K562 (cell line): ENCODE results near the gene TP53TG5. TPM values are rescaled to one million over a fixed set of nuclear protein-coding genes. Genes with fewer than 3 reads are reported as not detected.
A peak's percentile ranks its signal among the peaks of the same experiment; 100 is the strongest.

Source experiments
- ATAC-seq: fragments of 200-7000 bp; cut with Tn5 transposase; 3 replicates; pipeline ENCODE4 v1.9.1; 2020; ENCODE audit warnings: moderate library complexity
- BruUV-seq: library from RNA; stranded (reverse); fragments of 400-500 nt; replicated peaks from 2 replicates; lab custom pipeline; 2021; lab: Mats Ljungman, UMichigan
- CTCF ChIA-PET: fragments of 300-600 bp; formaldehyde crosslinking; extraction: SDS; loops from one replicate; lab custom pipeline; 2021; ENCODE audit warnings: low intra/inter-chr PET ratio; lab: Yijun Ruan, JAX
- POLR2A ChIA-PET: fragments of 300-600, 350-650 bp; sonication (Branson Sonifier 250); formaldehyde crosslinking; extraction: SDS; loops from one replicate; lab custom pipeline; 2021; ENCODE audit warnings: antibody characterized with exemption, inconsistent platforms; lab: Yijun Ruan, JAX
- DNase-seq, 4 experiments: peaks; one replicate each; pipeline versions ENCODE4 v3.0.0 to v3.0.0-alpha.2; 2011 to 2018; ENCODE audit warnings: low spot score in 3 of 4, mixed read lengths in 3 of 4; ENCODE audit errors: extremely low read depth in 1 of 4
- FAIRE-seq: peaks from 2 replicates; lab custom pipeline; 2011; peaks lifted over from hg19 to GRCh38; lab: Jason Lieb, UNC
- H2AFZ ChIP-seq: 2 replicates; pipeline ENCODE4 v1.6.0; 2011; ENCODE audit warnings: low read depth, low read length, control low read depth, inconsistent platforms
- H3K27ac ChIP-seq: fragments of 200-600 bp; 3 replicates; pipeline ENCODE4 v1.8.0; 2011; ENCODE audit warnings: low read depth, mild to moderate bottlenecking, control low read depth, inconsistent platforms, low read length, moderate library complexity, mixed read lengths; ENCODE audit errors: extremely low read depth
- H3K27me3 ChIP-seq, 2 experiments: fragments of 300-600 bp in 1 of 2; 2 replicates in 1 of 2; 3 replicates in 1 of 2; pipeline versions ENCODE4 v1.6.0 to v1.8.0; 2011; ENCODE audit warnings: inconsistent platforms in 2 of 2, low read length in 2 of 2, mild to moderate bottlenecking in 1 of 2, mixed read lengths in 1 of 2, moderate library complexity in 1 of 2; ENCODE audit not compliant: control insufficient read depth in 2 of 2, insufficient read depth in 2 of 2
- H3K36me3 ChIP-seq: fragments of 300-600 bp; 3 replicates; pipeline ENCODE4 v1.8.0; 2011; ENCODE audit warnings: mild to moderate bottlenecking, low read length, inconsistent platforms; ENCODE audit not compliant: control insufficient read depth, insufficient read depth
- H3K4me1 ChIP-seq, 2 experiments: fragments of 200-600 bp in 1 of 2; replicated peaks in 1 of 2; 2 replicates in 1 of 2; 3 replicates in 1 of 2; pipeline versions ENCODE4 v1.5.1 to v1.8.0; 2011; ENCODE audit warnings: inconsistent platforms in 2 of 2, low read length in 2 of 2, mild to moderate bottlenecking in 1 of 2, mixed read lengths in 1 of 2, moderate library complexity in 1 of 2; ENCODE audit not compliant: control insufficient read depth in 2 of 2, insufficient read depth in 2 of 2
- H3K4me2 ChIP-seq: 2 replicates; pipeline ENCODE4 v1.6.1; 2011; ENCODE audit warnings: low read length, control low read depth, inconsistent platforms, mixed read lengths; ENCODE audit not compliant: insufficient read depth
- H3K4me3 ChIP-seq: fragments of 200-600 bp; sonication (generic), shearing (Covaris generic); 2 replicates; pipeline ENCODE4 v1.5.1; 2016; ENCODE audit warnings: control low read depth, inconsistent platforms
- H3K79me2 ChIP-seq: fragments of 200-600 bp; 3 replicates; pipeline ENCODE4 v1.8.0; 2011; ENCODE audit warnings: low read length, inconsistent platforms; ENCODE audit not compliant: control insufficient read depth, insufficient read depth
- H3K9ac ChIP-seq, 2 experiments: 2 replicates each; pipeline versions ENCODE4 v1.6.0 to v1.6.1; 2011; ENCODE audit warnings: low read depth in 2 of 2, low read length in 2 of 2, control low read depth in 1 of 2, inconsistent platforms in 1 of 2, mild to moderate bottlenecking in 1 of 2, mixed read lengths in 1 of 2; ENCODE audit not compliant: insufficient read depth in 1 of 2
- H3K9me1 ChIP-seq: one replicate; pipeline ENCODE4 v1.6.0; 2011; ENCODE audit warnings: inconsistent platforms, mild to moderate bottlenecking, low read length, moderate library complexity; ENCODE audit not compliant: control insufficient read depth, insufficient read depth
- H3K9me3 ChIP-seq: replicated peaks from 2 replicates; pipeline ENCODE4 v1.5.1; 2011; ENCODE audit warnings: low read depth, low read length, inconsistent platforms; ENCODE audit not compliant: control insufficient read depth, insufficient read depth
- H4K20me1 ChIP-seq: replicated peaks from 2 replicates; pipeline ENCODE4 v1.6.1; 2011; ENCODE audit warnings: low read length, inconsistent platforms, mixed read lengths; ENCODE audit not compliant: control insufficient read depth, insufficient read depth
- GATA2 ChIP-seq: sonication (generic); formaldehyde crosslinking; IDR thresholded peaks from 2 replicates; pipeline ENCODE4 v1.4.0; 2020; ENCODE audit warnings: mild to moderate bottlenecking, missing genetic modification reagents
- IRF1 ChIP-seq: sonication (generic); formaldehyde crosslinking; IDR thresholded peaks from 2 replicates; pipeline ENCODE4 v1.8.0; 2022; ENCODE audit warnings: missing genetic modification reagents, mild to moderate bottlenecking, borderline replicate concordance
- MYC ChIP-seq, 2 experiments: fragments of 250-450 bp in 1 of 2; sonication (Bioruptor Pico) in 1 of 2; IDR thresholded peaks; 2 replicates each; pipeline versions ENCODE4 v1.5.1 to v1.6.1; 2012 to 2021; ENCODE audit warnings: low read depth in 2 of 2, borderline replicate concordance in 1 of 2, improper control_type of control experiment in 1 of 2, low read length in 1 of 2, mild to moderate bottlenecking in 1 of 2, moderate library complexity in 1 of 2
- NFIX ChIP-seq: fragments of 250-450 bp; sonication (Bioruptor Pico); IDR thresholded peaks from 2 replicates; pipeline ENCODE4 v1.4.0; 2020; ENCODE audit warnings: low read depth, mild to moderate bottlenecking, moderate library complexity
- NKRF ChIP-seq: fragments of 450-650 bp; IDR thresholded peaks from 2 replicates; pipeline ENCODE4 v1.6.1; 2016; ENCODE audit warnings: borderline replicate concordance
- RBFOX2 ChIP-seq: fragments of 200-400 bp; formaldehyde crosslinking; IDR thresholded peaks from 2 replicates; pipeline ENCODE4 v1.6.1; 2017; ENCODE audit warnings: low read depth, mild to moderate bottlenecking, low read length, moderate library complexity
- RUNX1 ChIP-seq: sonication (generic); IDR thresholded peaks from 2 replicates; pipeline ENCODE4 v1.6.1; 2016; ENCODE audit warnings: antibody characterized with exemption, low read depth
- TRIM24 ChIP-seq, 2 experiments: fragments of 450-650 bp; IDR thresholded peaks; 2 replicates each; pipeline ENCODE4 v1.6.1; 2016
- WGBS: fragments of 100-300 bp; shearing (Covaris generic); methylation state at CpG from one replicate; pipeline ENCODE4 v1.1.6; 2016; ENCODE audit warnings: low coverage, mixed read lengths; ENCODE audit not compliant: insufficient coverage; ENCODE audit errors: missing lambda C conversion rate; 5-methylcytosine and 5-hydroxymethylcytosine counted together
- in situ Hi-C: fragments of 300-500 bp; cut with MboI; formaldehyde crosslinking; loops from 4 replicates; pipeline ENCODE4 v1.15.0; 2018; ENCODE audit warnings: inconsistent platforms, mixed read lengths
- intact Hi-C: fragments of 100-400 bp; cut with micrococcal nuclease; formaldehyde crosslinking; loops from 2 replicates; pipeline ENCODE4 v1.14.2; 2022
- polyA plus RNA-seq, 8 experiments: library from polyadenylated mRNA; depleted of rRNA in 4 of 8; stranded (reverse) in 5 of 8; unstranded in 3 of 8; fragments of >200 nt; fragmentation: Nextera tagmentation in 2 of 8; fragmentation: Illumina TruSeq in 1 of 8; extraction: Ambion mirVana in 2 of 8; extraction: Trizol in 1 of 8; gene quantifications; 2 replicates each; pipeline versions ENCODE4 v1.2.1 to v1.2.3, GENCODE V29; 2011 to 2014; ENCODE audit warnings: inconsistent platforms in 1 of 8, missing spikeins in 1 of 8
- total RNA-seq, 7 experiments: library from RNA; depleted of rRNA in 6 of 7; stranded (reverse); fragments of >200 nt in 6 of 7; fragmentation: Illumina TruSeq in 2 of 7; extraction: Trizol in 2 of 7; gene quantifications; 2 replicates each; pipeline versions ENCODE4 v1.2.1 to v1.2.3, GENCODE V29; 2011 to 2021; ENCODE audit warnings: low replicate concordance in 1 of 7

Gene TP53TG5
- total and polyA plus RNA-seq, 9 of the 15 experiments (the other 6 are each of a cell fraction or from before 2014, with no cell fraction given) = 0.04 to 0.05 (median 0.04) TPM; not detected in 6

GRCh38 chr20:45338121-45339030 is 39.7 kb downstream of the TP53TG5 start:
- POLR2A ChIA-PET = interaction anchor here (0.6 to 4.1 kb wide), 4 partner anchors 9 to 31 kb away, joined by 3 to 32 read pairs (median 4); partner anchors contain the start of gene SDC4
- intact Hi-C loops (no loop called here), in situ Hi-C loops (no loop called here)
- Histone ChIP-seq H3K4me3 (no peak overlapping the region), H3K9ac (peak overlapping the region; percentile 41 to 83; a peak in 2 of 4 replicates), H3K27ac (peak overlapping the region; percentile 58), H3K4me1 (peaks cover 60 to 61% of the 10 kb centered on the region in 2 experiments), H3K9me3 (no peaks in the 10 kb centered on the region), H2AFZ (peak overlapping the region; percentile 61), H3K9me1 (no peaks in the 10 kb centered on the region), H4K20me1 (0 out of 2 replicates have a peak, but pooled peaks cover 6% of the 10 kb centered on the region), H3K4me2 (peak overlapping the region; percentile 67), H3K36me3 (peaks cover 9% of the 10 kb centered on the region; the same call in 1 of the 3 replicates), H3K27me3 (no peaks in the 10 kb centered on the region), H3K79me2 (peaks cover 6% of the 10 kb centered on the region; the same call in 1 of the 3 replicates)
- BruUV-seq = no TSS peak
- no peak for TF ChIP-seq IRF1 (CRISPR knock-in tag)
- no peak for TF ChIP-seq TRIM24 (IDR thresholded peaks at IDR 0.05)
- no peak for TF ChIP-seq NKRF
- TF ChIP-seq RUNX1 = 0 out of 2 replicates have a peak, but pooled peaks have one; percentile 22
- TF ChIP-seq RBFOX2 = 0 out of 2 replicates have a peak, but pooled peaks have one; percentile 20
- no peak for TF ChIP-seq GATA2 (CRISPR knock-in tag)
- 0 out of 2 replicates have a peak, but pooled peaks have one; percentile 0 for TF ChIP-seq MYC (IDR thresholded peaks at IDR 0.05; ENCODE audit: low read depth, low read length)
- TF ChIP-seq MYC (CRISPR knock-in tag; IDR thresholded peaks at IDR 0.05; ENCODE audit: borderline replicate concordance, low read depth) = no peak
- no peak for TF ChIP-seq NFIX
- CTCF ChIA-PET = no interaction called here
- FAIRE-seq (no peak), ATAC-seq (no peak), DNase-seq (no peak)
- WGBS = 68% methylated on average over 11 of the region's 11 CpGs
